ENCODE results near the gene SLC4A8.

GRCh38 chr12:51473947-51474346 lies 49.3 kb downstream of the SLC4A8 start:
- TF ChIP-seq ZNF274 (IDR thresholded peaks at IDR 0.05; ENCODE audit: low read depth, low read length) (no peak), YY1 (IDR thresholded peaks at IDR 0.05; ENCODE audit: insufficient read depth, insufficient read length) (no peak)
